Measurements from ENCODE around the gene C2CD2. TPM values are rescaled to one million over a fixed set of nuclear protein-coding genes. Genes with fewer than 3 reads are reported as not detected.

Gene C2CD2
- total and polyA plus RNA-seq, 2 of the 4 experiments (the other 2 are of a cell fraction), result 15.6 to 25.3 TPM

DNA sequence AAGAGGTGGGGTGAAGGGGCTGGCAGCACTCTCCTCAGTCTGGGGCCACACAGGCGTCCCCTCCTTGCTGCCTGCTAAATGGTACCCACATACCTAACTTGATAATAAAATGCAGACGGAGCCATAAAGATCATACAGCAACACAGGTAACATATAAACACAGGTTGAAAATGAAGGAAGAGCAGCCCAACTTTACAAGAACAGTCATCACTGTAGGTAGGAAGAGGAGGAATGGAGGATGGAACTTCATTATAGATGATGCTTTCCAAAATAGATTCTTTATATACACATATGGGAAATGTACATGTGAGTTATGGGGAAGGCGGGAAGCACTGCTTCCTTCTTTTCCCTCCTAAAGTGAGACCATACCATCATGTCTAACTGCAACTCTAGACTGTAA lies 13.4 kb downstream of the C2CD2 start:
- H3K9me3 ChIP-seq (ENCODE audit: control insufficient read depth, insufficient read depth, low read length), result no peaks in the 10 kb centered on the region
- H3K56ac ChIP-seq (ENCODE audit: extremely low read depth, insufficient read depth, low read length), result no peak overlapping the region
- TF ChIP-seq MAFK (IDR thresholded peaks at IDR 0.05; ENCODE audit: low read depth, low read length), result no peak
- TF ChIP-seq MXI1 (IDR thresholded peaks at IDR 0.05; ENCODE audit: borderline replicate concordance, low read depth, low read length), result no peak
- TF ChIP-seq CEBPB (IDR thresholded peaks at IDR 0.05; ENCODE audit: low read depth, low read length), result no peak
- TF ChIP-seq NFE2L2 (IDR thresholded peaks at IDR 0.05; ENCODE audit: low read depth, low read length), result no peak
- no peak for TF ChIP-seq ELK1 (IDR thresholded peaks at IDR 0.05; ENCODE audit: borderline replicate concordance, low read depth, low read length)
- TF ChIP-seq CHD1 (IDR thresholded peaks at IDR 0.05; ENCODE audit: low read depth, low read length), result no peak
- TF ChIP-seq RAD21 (IDR thresholded peaks at IDR 0.05; ENCODE audit: low read length), result no peak
- TF ChIP-seq, protein P1, sequence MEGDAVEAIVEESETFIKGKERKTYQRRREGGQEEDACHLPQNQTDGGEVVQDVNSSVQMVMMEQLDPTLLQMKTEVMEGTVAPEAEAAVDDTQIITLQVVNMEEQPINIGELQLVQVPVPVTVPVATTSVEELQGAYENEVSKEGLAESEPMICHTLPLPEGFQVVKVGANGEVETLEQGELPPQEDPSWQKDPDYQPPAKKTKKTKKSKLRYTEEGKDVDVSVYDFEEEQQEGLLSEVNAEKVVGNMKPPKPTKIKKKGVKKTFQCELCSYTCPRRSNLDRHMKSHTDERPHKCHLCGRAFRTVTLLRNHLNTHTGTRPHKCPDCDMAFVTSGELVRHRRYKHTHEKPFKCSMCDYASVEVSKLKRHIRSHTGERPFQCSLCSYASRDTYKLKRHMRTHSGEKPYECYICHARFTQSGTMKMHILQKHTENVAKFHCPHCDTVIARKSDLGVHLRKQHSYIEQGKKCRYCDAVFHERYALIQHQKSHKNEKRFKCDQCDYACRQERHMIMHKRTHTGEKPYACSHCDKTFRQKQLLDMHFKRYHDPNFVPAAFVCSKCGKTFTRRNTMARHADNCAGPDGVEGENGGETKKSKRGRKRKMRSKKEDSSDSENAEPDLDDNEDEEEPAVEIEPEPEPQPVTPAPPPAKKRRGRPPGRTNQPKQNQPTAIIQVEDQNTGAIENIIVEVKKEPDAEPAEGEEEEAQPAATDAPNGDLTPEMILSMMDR (conservative IDR thresholded peaks at IDR 0.05; ENCODE audit: low read depth, low read length), result no peak
- TF ChIP-seq POLR2A (IDR thresholded peaks at IDR 0.05; ENCODE audit: low read depth, low read length), result no peak
- TF ChIP-seq MAZ (IDR thresholded peaks at IDR 0.05; ENCODE audit: borderline replicate concordance, low read depth, low read length), result no peak
- no peak for TF ChIP-seq RCOR1 (IDR thresholded peaks at IDR 0.05; ENCODE audit: insufficient replicate concordance, low read length)
- TF ChIP-seq FOS (IDR thresholded peaks at IDR 0.05; ENCODE audit: low read depth, low read length), result no peak
- no peak for TF ChIP-seq USF2 (IDR thresholded peaks at IDR 0.05; ENCODE audit: low read depth, low read length)
- no peak for TF ChIP-seq SMC3 (IDR thresholded peaks at IDR 0.05; ENCODE audit: low read depth, low read length)
- no peak for TF ChIP-seq RFX5 (IDR thresholded peaks at IDR 0.05; ENCODE audit: low read depth, low read length)
- no peak for TF ChIP-seq BHLHE40 (IDR thresholded peaks at IDR 0.05; ENCODE audit: low read depth, low read length)
- no peak overlapping the region for H2AFZ ChIP-seq (replicated peaks; ENCODE audit: low read length, poor library complexity)
- H3K4ac ChIP-seq (ENCODE audit: low read depth, low read length), result no peak overlapping the region
- no peak overlapping the region for H2BK15ac ChIP-seq (ENCODE audit: low read depth, low read length)
- no peak overlapping the region for H3K23ac ChIP-seq (ENCODE audit: low read depth, low read length)
- H2AK5ac ChIP-seq (ENCODE audit: low read depth, low read length), result no peak overlapping the region
- peaks cover 13% of the 10 kb centered on the region; the same call in 1 of the 2 replicates for H3K9me1 ChIP-seq (ENCODE audit: insufficient read depth, low read length)
- in situ Hi-C loops (cut with MboI; ENCODE audit: low sequenced_read_pairs) (no loop called here), dilution Hi-C loops (cut with HindIII; ENCODE audit: low sequenced_read_pairs, unreplicated experiment) (no loop called here), intact Hi-C loops (cut with micrococcal nuclease) (no loop called here)
- H2BK20ac ChIP-seq (ENCODE audit: low read depth, low read length), result no peak overlapping the region
- no peak overlapping the region for H4K5ac ChIP-seq (ENCODE audit: low read depth, low read length)
- no peak overlapping the region for H3K18ac ChIP-seq (ENCODE audit: low read depth, low read length)
- BruUV-seq (replicated peaks), result no TSS peak
- H4K91ac ChIP-seq (ENCODE audit: insufficient read depth, low read depth, low read length), result no peak overlapping the region
- peaks cover 14% of the 10 kb centered on the region for H4K20me1 ChIP-seq (ENCODE audit: insufficient read depth, low read length)
- no peak overlapping the region for H3K4me3 ChIP-seq (ENCODE audit: insufficient read depth, low read depth, low read length)
- H3K4me1 ChIP-seq (ENCODE audit: control insufficient read depth, insufficient read depth, low read length), result no peaks in the 10 kb centered on the region
- H3K79me1 ChIP-seq (ENCODE audit: low read depth in 1 of 2, low read length in 2 of 2), result peaks cover 36 to 44% of the 10 kb centered on the region in 2 experiments
- H2BK5ac ChIP-seq (ENCODE audit: low read depth, low read length, poor library complexity, severe bottlenecking), result no peak overlapping the region
- no peak overlapping the region for H3K27ac ChIP-seq (ENCODE audit: insufficient read depth, low read length)
- no peak overlapping the region for H2BK120ac ChIP-seq (ENCODE audit: low read depth, low read length)
- H3K4me2 ChIP-seq (ENCODE audit: low read depth, low read length), result no peak overlapping the region
- ChIA-PET POLR2A (ENCODE audit: unreplicated experiment) (no interaction called here), CTCF (interaction anchor here (0.6 kb wide), 1 partner anchor 72 kb away, joined by 3 read pairs; no protein-coding TSS in a partner anchor)
- DNase-seq (no peak), ATAC-seq (ENCODE audit: low read depth) (no peak)
- H3K9ac ChIP-seq (ENCODE audit: low read depth, low read length), result no peak overlapping the region
- no peaks in the 10 kb centered on the region for H3K27me3 ChIP-seq (ENCODE audit: control insufficient read depth, insufficient read depth, low read length)
- H4K8ac ChIP-seq (ENCODE audit: low read depth in 2 of 2, low read length in 2 of 2), result no peak overlapping the region
- WGBS, 2 experiments (ENCODE audit: extremely low coverage in 2 of 2, insufficient read length in 1 of 2), result no CpG with 5 or more reads among the region's 3 CpGs
- no peak overlapping the region for H3K14ac ChIP-seq (replicated peaks; ENCODE audit: low read depth, low read length)
- peaks cover 8% of the 10 kb centered on the region for H3K36me3 ChIP-seq (ENCODE audit: control insufficient read depth, insufficient read depth, low read length)
- H2AK9ac ChIP-seq (replicated peaks; ENCODE audit: low read depth, low read length, poor library complexity), result no peak overlapping the region
